Activated CD8-positive, alpha-beta memory T cell treated with anti-CD3 and anti-CD28 coated beads, Interleukin-2, amount 50 U/mL, for 24 hours (primary cell): ENCODE results near the gene ZNF423.
"Not testable (repeated sequence)": the region's sequence is repeated elsewhere in the genome, so short reads cannot be mapped to it uniquely, and the experiment has no call there.

Source experiments
- DNase-seq: peaks from one replicate; pipeline ENCODE4 v3.0.0-alpha.2; 2020; ENCODE audit errors: extremely low read depth

The ZNF423 gene

GRCh38 chr16:49871824-49872223 is 15.9 kb upstream of the ZNF423 start:
- DNase-seq: not testable (repeated sequence)

- DNase-seq: no peak
Measured at GRCh38 chr16:49869731-49870130, 13.8 kb upstream of the ZNF423 start.

GRCh38 chr16:49867796-49868668 is 12.1 kb upstream of the ZNF423 start:
- no peak for DNase-seq

- no peak for DNase-seq
Measured at GRCh38 chr16:49867234-49867633, 11.3 kb upstream of the ZNF423 start.

GRCh38 chr16:49866595-49867071 is 10.7 kb upstream of the ZNF423 start:
- no peak for DNase-seq

- DNase-seq: no peak
Measured at GRCh38 chr16:49862694-49863093, 6.8 kb upstream of the ZNF423 start.

GRCh38 chr16:49861299-49861698 is 5.4 kb upstream of the ZNF423 start:
- no peak for DNase-seq

- no peak for DNase-seq
Measured at GRCh38 chr16:49860593-49860992, 4.7 kb upstream of the ZNF423 start.

GRCh38 chr16:49859125-49859811 is 3.4 kb upstream of the ZNF423 start:
- DNase-seq: no peak

GRCh38 chr16:49858200-49859124 is 2.5 kb upstream of the ZNF423 start:
- DNase-seq: no peak

GRCh38 chr16:49857423-49858181 is 1.7 kb upstream of the ZNF423 start:
- no peak for DNase-seq

- DNase-seq: no peak
Measured at GRCh38 chr16:49856672-49857330, 889 bp upstream of the ZNF423 start.

GRCh38 chr16:49855280-49855821 is 561 bp downstream of the ZNF423 start:
- DNase-seq: no peak

- no peak for DNase-seq
Measured at GRCh38 chr16:49854796-49855203, 1.1 kb downstream of the ZNF423 start.

GRCh38 chr16:49854188-49854795 is 1.6 kb downstream of the ZNF423 start:
- DNase-seq: no peak

GRCh38 chr16:49852279-49852678 is 3.6 kb downstream of the ZNF423 start:
- DNase-seq: no peak

GRCh38 chr16:49851468-49851787 is 4.5 kb downstream of the ZNF423 start:
- no peak for DNase-seq

- no peak for DNase-seq
Measured at GRCh38 chr16:49850558-49851467, 5.1 kb downstream of the ZNF423 start.

GRCh38 chr16:49849754-49850108 is 6.2 kb downstream of the ZNF423 start:
- DNase-seq: no peak
